Endodermal cell (in vitro differentiated cells): ENCODE data around the gene NINL. TPM values are rescaled to one million over a fixed set of nuclear protein-coding genes. Genes with fewer than 3 reads are reported as not detected.

Experiments
- DNase-seq: peaks from one replicate; pipeline ENCODE4 v3.0.0-alpha.2; 2017
- H3K27ac ChIP-seq: 2 replicates; pipeline ENCODE4 v1.5.1; 2013; ENCODE audit warnings: mild to moderate bottlenecking, low read depth, low read length, moderate library complexity
- H3K27me3 ChIP-seq: 2 replicates; pipeline ENCODE4 v1.6.1; 2013; ENCODE audit warnings: mild to moderate bottlenecking, low read length, moderate library complexity; ENCODE audit not compliant: insufficient read depth, control insufficient read depth, poor library complexity, severe bottlenecking
- H3K36me3 ChIP-seq: 2 replicates; pipeline ENCODE4 v1.7.0; 2013; ENCODE audit warnings: mild to moderate bottlenecking, low read length, moderate library complexity; ENCODE audit not compliant: control insufficient read depth, insufficient read depth
- H3K4me1 ChIP-seq: one replicate; pipeline ENCODE4 v1.7.0; 2013; ENCODE audit warnings: low read length; ENCODE audit not compliant: control insufficient read depth, insufficient read depth
- H3K4me3 ChIP-seq: 2 replicates; pipeline ENCODE4 v1.5.1; 2013; ENCODE audit warnings: mild to moderate bottlenecking, low read length, moderate library complexity
- H3K9ac ChIP-seq: 2 replicates; pipeline ENCODE4 v1.6.1; 2013; ENCODE audit warnings: mild to moderate bottlenecking, low read length, moderate library complexity; ENCODE audit not compliant: poor library complexity, severe bottlenecking; ENCODE audit errors: extremely low read depth
- H3K9me3 ChIP-seq: 2 replicates; pipeline ENCODE4 v1.6.1; 2013; ENCODE audit warnings: mild to moderate bottlenecking, low read length, moderate library complexity; ENCODE audit not compliant: control insufficient read depth
- H3K27ac Mint-ChIP-seq: 2 replicates; pipeline ENCODE4 v1.8.0; 2020; ENCODE audit warnings: mixed read lengths
- H3K27me3 Mint-ChIP-seq: 2 replicates; pipeline ENCODE4 v1.8.0; 2021; ENCODE audit warnings: mild to moderate bottlenecking, mixed read lengths; ENCODE audit not compliant: insufficient read depth
- H3K36me3 Mint-ChIP-seq: 2 replicates; pipeline ENCODE4 v1.8.0; 2020; ENCODE audit warnings: low read depth, mixed read lengths
- H3K4me1 Mint-ChIP-seq: 2 replicates; pipeline ENCODE4 v1.8.0; 2020; ENCODE audit warnings: mixed read lengths
- H3K4me3 Mint-ChIP-seq: 2 replicates; pipeline ENCODE4 v1.8.0; 2020; ENCODE audit warnings: mild to moderate bottlenecking, moderate library complexity, mixed read lengths
- H3K9me3 Mint-ChIP-seq: 2 replicates; pipeline ENCODE4 v1.8.0; 2020; ENCODE audit warnings: mild to moderate bottlenecking, mixed read lengths
- WGBS, 2 experiments: methylation state at CpG; one replicate each; pipeline versions ENCODE4 v1.1.5 to v1.1.7; 2013; ENCODE audit warnings: missing lambda C conversion rate in 2 of 2, mixed read lengths in 1 of 2; ENCODE audit not compliant: insufficient coverage in 1 of 2, insufficient read length in 1 of 2; 5-methylcytosine and 5-hydroxymethylcytosine counted together
- total RNA-seq, 2 donors: library from RNA; stranded (reverse); fragmentation: NEBNext Ultra II Directional in 1 of 2; extraction: Animal tissue kit (Norgen Biotek cat#: 25700) in 1 of 2; gene quantifications; 2 replicates in 1 of 2; 3 replicates in 1 of 2; pipeline ENCODE4 v1.2.1, GENCODE V29; 2021
- TF ChIP-seq, protein P1 (sequence below): fragments of 200-600 bp; sonication (generic); conservative IDR thresholded peaks from 2 replicates; pipeline ENCODE4 v1.5.0; 2021; ENCODE audit warnings: antibody characterized with exemption, mild to moderate bottlenecking

NINL gene
- total RNA-seq, 2 donors from 2014 or later = 78.5 to 101 TPM

DNA sequence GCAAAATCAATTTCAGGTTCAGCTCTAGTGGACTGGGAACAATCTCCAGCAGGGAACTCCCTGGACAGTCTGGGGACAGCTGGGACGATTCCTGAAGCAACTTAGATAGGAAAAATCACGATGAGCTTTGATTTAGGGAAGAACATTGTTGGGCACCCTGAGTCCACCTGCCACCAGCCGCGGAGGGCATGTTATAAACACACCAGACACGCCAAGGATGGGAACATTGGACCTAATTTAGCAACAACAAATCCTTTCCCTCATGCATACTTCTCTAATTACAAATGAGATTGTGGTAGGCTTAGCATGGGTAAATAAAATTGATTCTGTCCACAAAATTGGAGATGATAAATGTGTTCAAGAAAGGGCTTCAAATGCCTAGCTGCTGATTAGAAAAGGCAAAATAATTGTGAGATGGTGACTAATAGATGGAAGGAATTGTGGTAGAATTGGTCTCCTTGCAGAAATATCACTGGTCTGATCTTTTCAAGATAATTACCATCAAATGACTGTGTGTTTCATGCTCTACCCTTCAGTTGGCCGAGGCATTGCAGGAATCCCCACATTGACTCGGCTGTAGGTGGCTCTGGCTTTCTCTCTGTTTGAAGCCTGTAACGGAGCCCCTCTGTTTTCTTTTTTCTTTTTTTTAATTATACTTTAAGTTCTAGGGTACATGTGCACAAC is 44.6 kb upstream of the NINL start:
- H3K4me3 ChIP-seq = no peak overlapping the region
- Mint-ChIP-seq H3K36me3 (peaks cover 33% of the 10 kb centered on the region), H3K9me3 (peaks cover 38% of the 10 kb centered on the region), H3K4me1 (peaks cover 13% of the 10 kb centered on the region), H3K27me3 (no peaks in the 10 kb centered on the region), H3K27ac (no peak overlapping the region), H3K4me3 (no peak overlapping the region)
- H3K4me1 ChIP-seq = peaks cover 6% of the 10 kb centered on the region
- DNase-seq = no peak
- no peak overlapping the region for H3K27ac ChIP-seq
- WGBS, 2 experiments = 92 to 100% methylated on average over 4 to 8 of the region's 8 CpGs
- no peak overlapping the region for H3K9ac ChIP-seq
- H3K9me3 ChIP-seq = peaks cover 15% of the 10 kb centered on the region
- no peaks in the 10 kb centered on the region for H3K36me3 ChIP-seq
- H3K27me3 ChIP-seq = no peaks in the 10 kb centered on the region
- TF ChIP-seq, protein P1, sequence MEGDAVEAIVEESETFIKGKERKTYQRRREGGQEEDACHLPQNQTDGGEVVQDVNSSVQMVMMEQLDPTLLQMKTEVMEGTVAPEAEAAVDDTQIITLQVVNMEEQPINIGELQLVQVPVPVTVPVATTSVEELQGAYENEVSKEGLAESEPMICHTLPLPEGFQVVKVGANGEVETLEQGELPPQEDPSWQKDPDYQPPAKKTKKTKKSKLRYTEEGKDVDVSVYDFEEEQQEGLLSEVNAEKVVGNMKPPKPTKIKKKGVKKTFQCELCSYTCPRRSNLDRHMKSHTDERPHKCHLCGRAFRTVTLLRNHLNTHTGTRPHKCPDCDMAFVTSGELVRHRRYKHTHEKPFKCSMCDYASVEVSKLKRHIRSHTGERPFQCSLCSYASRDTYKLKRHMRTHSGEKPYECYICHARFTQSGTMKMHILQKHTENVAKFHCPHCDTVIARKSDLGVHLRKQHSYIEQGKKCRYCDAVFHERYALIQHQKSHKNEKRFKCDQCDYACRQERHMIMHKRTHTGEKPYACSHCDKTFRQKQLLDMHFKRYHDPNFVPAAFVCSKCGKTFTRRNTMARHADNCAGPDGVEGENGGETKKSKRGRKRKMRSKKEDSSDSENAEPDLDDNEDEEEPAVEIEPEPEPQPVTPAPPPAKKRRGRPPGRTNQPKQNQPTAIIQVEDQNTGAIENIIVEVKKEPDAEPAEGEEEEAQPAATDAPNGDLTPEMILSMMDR = no peak

DNA sequence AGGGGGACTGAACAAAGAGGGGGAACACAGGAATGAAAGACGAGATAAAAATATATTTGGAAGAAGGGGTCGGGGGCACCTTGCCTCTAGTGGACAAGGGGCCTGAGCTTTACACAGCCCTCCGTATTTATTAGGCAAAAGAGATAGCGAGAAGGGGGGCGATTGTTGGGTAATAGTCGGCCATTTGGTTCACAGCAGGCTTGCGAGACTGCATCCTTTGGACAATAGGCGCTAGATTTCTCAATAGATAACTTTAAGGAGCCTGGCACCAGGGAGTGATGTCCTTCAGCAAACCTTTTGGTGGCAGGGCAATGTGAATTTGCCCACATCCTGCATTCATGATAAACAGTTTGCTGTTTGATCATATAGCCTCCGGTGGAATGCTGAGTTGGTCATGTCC is 41.4 kb upstream of the NINL start:
- DNase-seq = peak; percentile 82
- Histone ChIP-seq H3K4me3 (peak overlapping the region; percentile 92), H3K36me3 (no peaks in the 10 kb centered on the region), H3K4me1 (peaks cover 6% of the 10 kb centered on the region), H3K9ac (no peak overlapping the region), H3K27ac (no peak overlapping the region), H3K9me3 (peaks cover 7% of the 10 kb centered on the region), H3K27me3 (no peaks in the 10 kb centered on the region)
- peaks cover 21% of the 10 kb centered on the region for H3K36me3 Mint-ChIP-seq
- H3K9me3 Mint-ChIP-seq = peaks cover 40% of the 10 kb centered on the region
- H3K4me1 Mint-ChIP-seq = peaks cover 24% of the 10 kb centered on the region
- peaks cover 7% of the 10 kb centered on the region for H3K27me3 Mint-ChIP-seq
- peak overlapping the region; percentile 36 for H3K4me3 Mint-ChIP-seq
- H3K27ac Mint-ChIP-seq = peak overlapping the region; percentile 89
- WGBS, 2 experiments = 67 to 86% methylated on average over 8 to 9 of the region's 9 CpGs
- TF ChIP-seq, protein P1 = no peak

DNA sequence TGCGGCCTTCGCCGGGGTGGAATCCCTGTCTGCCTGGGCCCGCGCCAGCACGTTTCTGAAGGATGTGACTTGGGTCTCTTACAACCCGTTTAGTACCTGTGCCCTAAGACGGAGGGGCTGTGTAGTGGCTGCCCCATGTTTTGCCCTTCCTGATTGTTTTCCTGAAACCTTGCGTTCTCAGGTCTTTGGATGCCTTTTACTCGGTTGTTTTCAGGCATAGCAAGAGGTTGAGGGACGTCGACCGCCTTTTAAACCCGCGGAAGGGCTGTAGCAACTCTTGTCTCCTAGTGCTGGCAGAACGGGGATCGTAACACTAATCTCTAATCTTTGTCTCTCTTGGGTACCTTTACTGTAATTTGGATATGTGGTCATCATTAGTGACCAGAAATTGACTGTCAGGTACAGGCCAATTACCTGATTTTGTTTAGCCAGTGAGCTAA is 39.2 kb upstream of the NINL start:
- Histone ChIP-seq H3K9ac (peak overlapping the region; percentile 89), H3K27ac (peak overlapping the region; percentile 92), H3K9me3 (peaks cover 7% of the 10 kb centered on the region), H3K4me1 (peaks cover 6% of the 10 kb centered on the region), H3K27me3 (no peaks in the 10 kb centered on the region), H3K36me3 (no peaks in the 10 kb centered on the region), H3K4me3 (peak overlapping the region; percentile 92)
- peaks cover 31% of the 10 kb centered on the region for H3K9me3 Mint-ChIP-seq
- DNase-seq = no peak
- peak overlapping the region; percentile 77 for H3K4me3 Mint-ChIP-seq
- peak overlapping the region; percentile 96 for H3K27ac Mint-ChIP-seq
- peaks cover 13% of the 10 kb centered on the region for H3K36me3 Mint-ChIP-seq
- TF ChIP-seq, protein P1 = no peak
- H3K4me1 Mint-ChIP-seq = peaks cover 30% of the 10 kb centered on the region
- peaks cover 7% of the 10 kb centered on the region for H3K27me3 Mint-ChIP-seq
- 47 to 61% methylated on average over 15 to 17 of the region's 17 CpGs for WGBS, 2 experiments
